Hematopoietic multipotent progenitor cell (in vitro differentiated cells): ENCODE measurements around the gene UPK1B. TPM values are rescaled to one million over a fixed set of nuclear protein-coding genes. Genes with fewer than 3 reads are reported as not detected.
"Not testable (repeated sequence)": the region's sequence is repeated elsewhere in the genome, so short reads cannot be mapped to it uniquely, and the experiment has no call there.

Source experiments
- DNase-seq, 3 donors: peaks; one replicate each; pipeline ENCODE4 v3.0.0-alpha.2; 2011 to 2015; ENCODE audit warnings: low read depth in 2 of 3, low spot score in 2 of 3
- total RNA-seq: library from RNA; depleted of rRNA; stranded (reverse); fragments of >200 nt; gene quantifications from one replicate; pipeline ENCODE4 v1.2.3, GENCODE V29; 2012

Gene UPK1B
- not detected for total RNA-seq

GRCh38 chr3:119173325-119173724, at the start of gene UPK1B:
Gene UPK1B, plus strand, starts transcription at chr3:119173598. Its CDS starts 13,144 bp downstream, at chr3:119186742.
- DNase-seq, result no peak

- no peak for DNase-seq
These were observed 48.1 kb upstream of the UPK1B start for GRCh38 chr3:119125342-119125741.

DNA sequence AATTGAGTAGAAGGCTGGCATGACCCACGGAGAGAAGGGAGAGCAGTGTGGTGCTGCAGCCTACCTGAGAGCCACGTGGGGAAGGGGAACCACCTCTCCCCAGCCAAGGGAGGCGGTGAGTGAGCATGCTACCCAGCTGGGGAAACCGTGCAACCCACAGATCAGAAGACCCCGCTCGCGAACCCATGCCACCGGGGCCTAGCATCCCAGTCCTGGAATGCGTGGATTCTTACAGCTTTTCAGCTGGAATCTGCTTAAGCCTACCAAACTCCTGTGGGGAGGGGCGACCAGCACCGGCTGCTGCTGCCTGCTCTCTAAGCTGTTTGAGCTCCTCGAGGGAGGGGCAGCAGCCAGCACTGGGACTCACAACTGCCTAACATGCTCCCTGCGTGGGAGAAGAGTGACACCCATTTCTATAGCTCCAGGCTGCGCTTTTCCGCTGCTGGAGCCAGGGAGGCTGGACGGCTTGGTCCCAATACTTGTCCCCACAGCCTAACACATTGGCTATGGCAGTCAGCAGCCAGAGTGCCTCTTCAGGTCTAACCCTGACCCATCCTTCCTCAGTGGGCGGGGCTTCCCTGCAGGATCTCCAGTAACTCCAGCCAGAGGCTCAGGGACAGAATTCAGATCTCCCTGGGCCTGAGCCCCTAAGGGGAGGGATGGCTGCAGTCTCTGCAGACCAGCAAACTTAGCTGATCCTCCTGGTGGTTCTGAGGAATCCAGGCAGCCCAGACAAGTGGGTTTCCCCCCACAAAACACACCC, 47.5 kb upstream of the UPK1B start:
- no peak for DNase-seq

GRCh38 chr3:119130291-119130690, 43.1 kb upstream of the UPK1B start:
- not testable (repeated sequence) for DNase-seq

DNA sequence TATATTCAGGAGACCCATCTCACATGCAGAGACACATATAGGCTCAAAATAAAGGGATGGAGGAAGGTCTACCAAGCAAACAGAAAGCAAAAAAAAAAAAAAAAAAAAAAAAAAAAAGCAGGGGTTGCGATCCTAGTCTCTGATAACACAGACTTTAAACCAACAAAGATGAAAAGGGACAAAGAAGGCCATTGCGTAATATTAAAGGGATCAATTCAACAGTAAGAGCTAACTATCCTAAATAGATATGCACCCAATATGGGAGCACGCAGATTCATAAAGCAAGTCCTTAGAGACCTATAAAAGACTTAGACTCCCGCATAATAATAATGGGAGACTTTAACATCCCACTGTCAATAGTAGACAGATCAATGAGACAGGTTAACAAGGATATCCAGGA, 41.1 kb upstream of the UPK1B start:
- DNase-seq, result not testable (repeated sequence)

- DNase-seq, result not testable (repeated sequence)
These were observed 34.0 kb upstream of the UPK1B start for GRCh38 chr3:119139360-119139759.

DNA sequence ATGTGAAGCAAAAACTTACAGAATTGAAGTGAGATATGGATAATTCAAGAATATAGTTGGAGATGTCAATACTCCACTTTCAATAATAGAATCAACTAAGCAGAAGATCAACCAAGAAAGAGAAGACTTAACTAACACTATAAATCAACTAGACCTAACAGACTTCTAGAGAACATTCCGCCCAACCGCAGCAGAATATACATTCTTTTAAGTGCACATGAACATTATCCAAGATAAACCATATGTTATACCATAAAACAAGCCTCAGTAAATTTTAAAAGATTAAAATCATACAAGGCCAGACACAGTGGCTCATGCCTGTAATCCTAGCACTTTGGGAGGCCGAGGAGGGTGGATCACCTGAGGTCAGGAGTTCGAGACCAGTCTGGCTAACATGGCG, 32.9 kb upstream of the UPK1B start:
- no peak for DNase-seq

DNA sequence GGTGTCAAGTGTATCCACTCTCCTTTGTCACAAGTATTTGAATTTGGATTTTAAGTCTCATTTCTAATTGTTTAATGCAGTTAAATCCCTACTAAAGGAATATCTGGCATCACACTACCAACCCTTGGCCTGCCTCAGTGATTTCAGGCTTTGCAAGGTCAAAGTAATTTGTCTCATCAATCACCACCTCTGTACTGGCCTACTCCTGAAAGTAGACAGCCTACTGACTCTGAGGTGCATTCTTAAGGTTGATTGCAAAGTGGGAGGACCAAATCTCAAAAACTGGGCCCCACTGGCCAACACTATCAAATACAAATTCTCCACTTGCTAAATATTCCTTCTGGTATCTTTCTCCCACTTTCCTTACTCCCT, 28.3 kb upstream of the UPK1B start:
- no peak for DNase-seq

DNA sequence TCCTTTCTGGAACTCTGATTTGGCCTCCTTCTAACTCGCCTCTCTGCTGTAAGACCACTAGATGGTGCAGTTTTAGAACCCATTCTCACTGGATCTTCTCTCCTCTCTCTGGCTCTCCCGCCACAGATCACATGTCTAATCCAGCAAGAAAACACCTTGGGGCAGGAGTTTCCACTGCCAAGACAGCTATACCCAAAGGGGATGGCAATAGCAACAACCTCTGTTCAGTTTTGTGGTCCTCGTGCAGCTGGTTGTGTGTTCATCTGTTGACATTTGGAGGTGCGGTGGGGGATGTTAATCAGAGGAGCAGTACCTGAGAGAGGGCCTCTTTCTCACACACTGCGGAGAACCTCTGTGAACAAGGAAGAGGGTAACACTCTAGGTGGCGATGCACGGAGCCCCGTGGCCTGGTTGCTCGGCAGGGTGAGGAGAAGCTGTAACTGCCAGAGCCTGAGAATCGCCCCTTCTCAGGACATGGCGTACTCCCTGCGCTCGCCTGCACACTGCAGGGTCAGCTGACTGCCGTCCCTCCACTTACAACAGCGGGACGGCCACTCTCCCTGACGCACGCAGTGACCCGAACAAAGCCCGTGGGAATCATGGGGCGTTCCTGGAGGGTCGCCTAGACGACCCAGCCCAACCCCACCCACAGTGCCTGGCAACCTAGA, 27.8 kb upstream of the UPK1B start, which contains the start of gene TEX55:
Gene TEX55 (plus strand): TSS at position 666 of the 668 bp plus-strand sequence. CDS start 25 bp downstream, outside the sequence.
- DNase-seq, result peak; percentile 9 to 32 (median 12)

- DNase-seq, result no peak
These were observed 26.6 kb upstream of the UPK1B start for GRCh38 chr3:119146578-119147375.

- no peak for DNase-seq
These were observed 25.9 kb upstream of the UPK1B start for GRCh38 chr3:119147494-119147893.

GRCh38 chr3:119148493-119149180, 24.8 kb upstream of the UPK1B start:
- no peak for DNase-seq

DNA sequence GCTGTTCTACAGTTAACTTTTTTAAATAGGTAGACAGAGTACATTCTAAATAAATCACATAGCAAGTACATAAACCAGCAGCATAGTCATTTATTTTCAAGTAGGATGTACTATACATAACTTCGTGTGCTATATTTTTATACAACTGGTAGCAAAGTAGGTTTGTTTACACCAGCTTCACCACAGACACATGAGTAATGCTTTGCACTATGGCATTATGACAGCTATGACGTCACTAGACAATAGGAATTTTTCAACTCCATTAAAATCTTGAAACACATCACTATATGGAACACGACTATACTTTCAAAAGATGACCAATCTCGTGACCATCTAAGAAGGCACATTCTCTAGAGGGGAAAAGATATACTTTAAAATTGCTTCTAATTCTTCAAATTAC, 23.9 kb upstream of the UPK1B start:
- DNase-seq, result no peak

DNA sequence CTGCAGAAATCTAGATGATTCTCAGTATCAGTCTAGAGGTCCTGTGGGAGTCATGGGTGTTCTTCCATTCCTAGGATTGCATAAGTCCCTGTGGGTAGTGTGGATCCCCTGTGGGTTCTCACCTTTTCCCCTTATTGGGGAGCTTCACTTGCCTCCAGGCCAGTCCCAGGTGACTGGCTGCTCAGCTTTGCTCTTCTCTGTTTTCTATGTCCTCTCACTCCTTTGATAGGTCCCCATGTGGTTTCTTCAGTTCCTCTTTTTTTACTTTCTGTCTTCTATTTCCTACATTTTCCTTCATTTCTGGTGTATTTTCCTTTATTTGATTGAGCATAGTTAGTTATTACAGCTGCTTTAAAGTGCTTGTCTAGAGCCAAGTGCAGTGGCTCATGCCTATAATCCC, 16.5 kb upstream of the UPK1B start:
- no peak for DNase-seq

- DNase-seq, result no peak
These were observed 15.4 kb upstream of the UPK1B start for GRCh38 chr3:119157971-119158370.

GRCh38 chr3:119160361-119160760, 13.0 kb upstream of the UPK1B start:
- no peak for DNase-seq

GRCh38 chr3:119160815-119161214, 12.6 kb upstream of the UPK1B start:
- DNase-seq, result no peak

DNA sequence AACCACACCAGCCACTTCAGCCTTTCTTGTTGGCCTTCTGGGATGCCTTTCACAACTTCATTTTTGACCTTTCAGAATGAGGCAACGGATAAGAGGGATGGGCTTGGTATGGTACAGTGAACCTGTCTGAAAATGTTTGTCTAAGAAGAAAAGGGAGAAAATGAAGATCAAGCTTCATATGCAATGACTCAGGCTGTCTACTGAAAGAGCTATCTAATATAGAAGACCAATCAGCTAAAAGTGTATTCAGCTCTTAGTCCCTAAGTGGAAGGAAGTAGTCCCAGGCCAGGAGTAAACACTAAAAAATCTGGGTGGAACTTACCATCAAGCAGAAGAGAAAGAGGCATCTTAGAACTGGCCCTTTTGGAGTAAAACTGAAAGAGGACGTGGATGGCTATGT, 12.2 kb upstream of the UPK1B start:
- no peak for DNase-seq

DNA sequence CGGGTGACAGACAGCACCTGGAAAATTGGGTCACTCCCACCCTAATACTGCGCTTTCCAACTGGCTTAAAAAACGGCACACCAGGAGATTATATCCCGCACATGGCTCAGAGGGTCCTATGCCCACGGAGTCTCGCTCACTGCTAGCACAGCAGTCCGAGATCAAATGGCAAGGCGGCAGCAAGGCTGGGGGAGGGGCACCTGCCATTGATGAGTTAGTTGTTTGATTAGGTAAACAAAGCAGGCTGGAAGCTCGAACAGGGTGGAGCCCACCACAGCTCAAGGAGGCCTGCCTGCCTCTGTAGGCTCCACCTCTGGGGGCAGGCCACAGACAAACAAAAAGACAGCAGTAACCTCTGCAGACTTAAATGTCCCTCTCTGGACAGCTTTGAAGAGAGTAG, 8.7 kb upstream of the UPK1B start:
- DNase-seq, result not testable (repeated sequence)

DNA sequence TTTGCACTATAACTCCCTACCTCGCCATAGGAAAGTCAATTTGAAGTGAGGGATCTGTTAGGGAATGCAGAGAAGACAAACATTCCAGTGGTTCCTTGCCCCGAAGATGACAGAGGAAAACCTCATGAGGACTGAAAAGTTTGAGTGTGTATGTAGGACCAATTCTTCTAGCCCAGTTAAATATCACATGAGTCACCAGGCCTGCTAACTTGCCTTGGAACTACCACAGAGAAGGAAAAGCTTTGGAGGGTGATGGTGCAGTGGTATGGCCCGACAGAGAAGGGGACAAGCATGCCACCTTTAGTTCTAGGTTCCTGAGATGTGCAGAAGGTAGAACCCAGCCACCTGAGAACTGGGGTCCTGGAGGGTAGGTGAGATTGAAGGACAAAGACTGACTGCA, 2.6 kb upstream of the UPK1B start:
- DNase-seq, result no peak
